ENCODE measurements around the gene PRC1. TPM values are rescaled to one million over a fixed set of nuclear protein-coding genes. Genes with fewer than 3 reads are reported as not detected.

The PRC1 gene
- total and polyA plus RNA-seq, 2 of the 13 experiments (the other 11 are each of a cell fraction or from before 2014, with no cell fraction given), result 137 to 162 TPM

DNA sequence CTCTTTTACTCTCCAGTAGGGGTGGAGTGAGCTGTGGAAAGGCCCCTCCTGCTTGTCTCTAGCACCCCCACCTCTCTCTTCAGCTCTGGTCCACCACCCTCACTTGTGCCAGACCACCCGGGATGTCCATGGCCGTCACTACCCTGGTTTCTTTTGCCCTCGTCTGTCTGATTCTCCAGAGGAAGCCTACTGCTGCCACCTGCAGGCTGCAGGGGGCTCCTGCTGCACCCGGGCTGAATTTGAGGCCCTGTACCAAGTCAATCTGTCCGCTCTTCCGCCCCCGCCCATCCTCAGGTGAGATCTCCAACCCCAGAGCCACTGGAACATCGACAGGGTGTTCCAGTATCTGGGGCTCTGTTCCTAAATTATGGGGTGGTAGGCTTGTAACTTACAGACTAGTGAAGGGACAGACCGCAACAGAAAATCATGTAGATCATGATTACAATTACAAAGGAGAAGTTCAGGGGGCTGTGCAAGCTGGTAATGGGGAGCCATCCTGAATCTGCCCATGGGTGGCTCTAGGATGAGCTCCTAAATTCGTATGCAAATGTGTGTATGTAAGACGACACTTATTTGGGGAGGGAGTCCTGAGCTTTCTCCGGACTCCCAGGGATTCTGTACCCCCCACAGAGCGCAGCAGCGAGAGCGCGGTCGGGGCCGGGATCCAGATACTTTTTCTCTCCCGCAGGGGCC lies 59.9 kb downstream of the PRC1 start (continued):
- TF ChIP-seq, protein P1, sequence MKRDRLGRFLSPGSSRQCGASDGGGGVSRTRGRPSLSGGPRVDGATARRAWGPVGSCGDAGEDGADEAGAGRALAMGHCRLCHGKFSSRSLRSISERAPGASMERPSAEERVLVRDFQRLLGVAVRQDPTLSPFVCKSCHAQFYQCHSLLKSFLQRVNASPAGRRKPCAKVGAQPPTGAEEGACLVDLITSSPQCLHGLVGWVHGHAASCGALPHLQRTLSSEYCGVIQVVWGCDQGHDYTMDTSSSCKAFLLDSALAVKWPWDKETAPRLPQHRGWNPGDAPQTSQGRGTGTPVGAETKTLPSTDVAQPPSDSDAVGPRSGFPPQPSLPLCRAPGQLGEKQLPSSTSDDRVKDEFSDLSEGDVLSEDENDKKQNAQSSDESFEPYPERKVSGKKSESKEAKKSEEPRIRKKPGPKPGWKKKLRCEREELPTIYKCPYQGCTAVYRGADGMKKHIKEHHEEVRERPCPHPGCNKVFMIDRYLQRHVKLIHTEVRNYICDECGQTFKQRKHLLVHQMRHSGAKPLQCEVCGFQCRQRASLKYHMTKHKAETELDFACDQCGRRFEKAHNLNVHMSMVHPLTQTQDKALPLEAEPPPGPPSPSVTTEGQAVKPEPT (CRISPR knock-in tag; IDR thresholded peaks at IDR 0.05; ENCODE audit: low read depth), result 0 out of 2 replicates have a peak, but pooled peaks have one; percentile 11
- TF ChIP-seq KMT2A (CRISPR knock-in tag; IDR thresholded peaks at IDR 0.05) (0 out of 2 replicates have a peak, but pooled peaks have one; percentile 20), TBX2 (CRISPR knock-in tag; IDR thresholded peaks at IDR 0.05; ENCODE audit: borderline replicate concordance) (0 out of 2 replicates have a peak, but pooled peaks have one; percentile 10), KDM5B (CRISPR knock-in tag; IDR thresholded peaks at IDR 0.05; ENCODE audit: borderline replicate concordance) (0 out of 2 replicates have a peak, but pooled peaks have one; percentile 15), PHF21A (CRISPR knock-in tag; IDR thresholded peaks at IDR 0.05) (peak; percentile 8; the same call in 1 of the 2 replicates), SALL1 (CRISPR knock-in tag; IDR thresholded peaks at IDR 0.05) (peak; percentile 5; the same call in 1 of the 2 replicates), ARNT2 (CRISPR knock-in tag; IDR thresholded peaks at IDR 0.05; ENCODE audit: low read depth) (no peak), ZSCAN12 (CRISPR knock-in tag; IDR thresholded peaks at IDR 0.05) (0 out of 2 replicates have a peak, but pooled peaks have one; percentile 19), GATAD1 (CRISPR knock-in tag; IDR thresholded peaks at IDR 0.05) (0 out of 2 replicates have a peak, but pooled peaks have one; percentile 31), ZNF773 (CRISPR knock-in tag; IDR thresholded peaks at IDR 0.05; ENCODE audit: borderline replicate concordance) (no peak), GTF2F1 (IDR thresholded peaks at IDR 0.05; ENCODE audit: low read length) (no peak), ZNF670 (CRISPR knock-in tag; IDR thresholded peaks at IDR 0.05; ENCODE audit: borderline replicate concordance) (0 out of 2 replicates have a peak, but pooled peaks have one; percentile 76)
- TF ChIP-seq, protein P2, sequence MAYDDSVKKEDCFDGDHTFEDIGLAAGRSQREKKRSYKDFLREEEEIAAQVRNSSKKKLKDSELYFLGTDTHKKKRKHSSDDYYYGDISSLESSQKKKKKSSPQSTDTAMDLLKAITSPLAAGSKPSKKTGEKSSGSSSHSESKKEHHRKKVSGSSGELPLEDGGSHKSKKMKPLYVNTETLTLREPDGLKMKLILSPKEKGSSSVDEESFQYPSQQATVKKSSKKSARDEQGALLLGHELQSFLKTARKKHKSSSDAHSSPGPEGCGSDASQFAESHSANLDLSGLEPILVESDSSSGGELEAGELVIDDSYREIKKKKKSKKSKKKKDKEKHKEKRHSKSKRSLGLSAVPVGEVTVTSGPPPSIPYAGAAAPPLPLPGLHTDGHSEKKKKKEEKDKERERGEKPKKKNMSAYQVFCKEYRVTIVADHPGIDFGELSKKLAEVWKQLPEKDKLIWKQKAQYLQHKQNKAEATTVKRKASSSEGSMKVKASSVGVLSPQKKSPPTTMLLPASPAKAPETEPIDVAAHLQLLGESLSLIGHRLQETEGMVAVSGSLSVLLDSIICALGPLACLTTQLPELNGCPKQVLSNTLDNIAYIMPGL (CRISPR knock-in tag; IDR thresholded peaks at IDR 0.05; ENCODE audit: borderline replicate concordance in 1 of 2, low read depth in 1 of 2), result peak; percentile 67 to 71; a peak in 2 of 4 replicates
- TF ChIP-seq, protein P3, sequence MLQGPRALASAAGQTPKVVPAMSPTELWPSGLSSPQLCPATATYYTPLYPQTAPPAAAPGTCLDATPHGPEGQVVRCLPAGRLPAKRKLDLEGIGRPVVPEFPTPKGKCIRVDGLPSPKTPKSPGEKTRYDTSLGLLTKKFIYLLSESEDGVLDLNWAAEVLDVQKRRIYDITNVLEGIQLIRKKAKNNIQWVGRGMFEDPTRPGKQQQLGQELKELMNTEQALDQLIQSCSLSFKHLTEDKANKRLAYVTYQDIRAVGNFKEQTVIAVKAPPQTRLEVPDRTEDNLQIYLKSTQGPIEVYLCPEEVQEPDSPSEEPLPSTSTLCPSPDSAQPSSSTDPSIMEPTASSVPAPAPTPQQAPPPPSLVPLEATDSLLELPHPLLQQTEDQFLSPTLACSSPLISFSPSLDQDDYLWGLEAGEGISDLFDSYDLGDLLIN (CRISPR knock-in tag; IDR thresholded peaks at IDR 0.05; ENCODE audit: borderline replicate concordance), result 0 out of 2 replicates have a peak, but pooled peaks have one; percentile 7
- TF ChIP-seq, protein P4, sequence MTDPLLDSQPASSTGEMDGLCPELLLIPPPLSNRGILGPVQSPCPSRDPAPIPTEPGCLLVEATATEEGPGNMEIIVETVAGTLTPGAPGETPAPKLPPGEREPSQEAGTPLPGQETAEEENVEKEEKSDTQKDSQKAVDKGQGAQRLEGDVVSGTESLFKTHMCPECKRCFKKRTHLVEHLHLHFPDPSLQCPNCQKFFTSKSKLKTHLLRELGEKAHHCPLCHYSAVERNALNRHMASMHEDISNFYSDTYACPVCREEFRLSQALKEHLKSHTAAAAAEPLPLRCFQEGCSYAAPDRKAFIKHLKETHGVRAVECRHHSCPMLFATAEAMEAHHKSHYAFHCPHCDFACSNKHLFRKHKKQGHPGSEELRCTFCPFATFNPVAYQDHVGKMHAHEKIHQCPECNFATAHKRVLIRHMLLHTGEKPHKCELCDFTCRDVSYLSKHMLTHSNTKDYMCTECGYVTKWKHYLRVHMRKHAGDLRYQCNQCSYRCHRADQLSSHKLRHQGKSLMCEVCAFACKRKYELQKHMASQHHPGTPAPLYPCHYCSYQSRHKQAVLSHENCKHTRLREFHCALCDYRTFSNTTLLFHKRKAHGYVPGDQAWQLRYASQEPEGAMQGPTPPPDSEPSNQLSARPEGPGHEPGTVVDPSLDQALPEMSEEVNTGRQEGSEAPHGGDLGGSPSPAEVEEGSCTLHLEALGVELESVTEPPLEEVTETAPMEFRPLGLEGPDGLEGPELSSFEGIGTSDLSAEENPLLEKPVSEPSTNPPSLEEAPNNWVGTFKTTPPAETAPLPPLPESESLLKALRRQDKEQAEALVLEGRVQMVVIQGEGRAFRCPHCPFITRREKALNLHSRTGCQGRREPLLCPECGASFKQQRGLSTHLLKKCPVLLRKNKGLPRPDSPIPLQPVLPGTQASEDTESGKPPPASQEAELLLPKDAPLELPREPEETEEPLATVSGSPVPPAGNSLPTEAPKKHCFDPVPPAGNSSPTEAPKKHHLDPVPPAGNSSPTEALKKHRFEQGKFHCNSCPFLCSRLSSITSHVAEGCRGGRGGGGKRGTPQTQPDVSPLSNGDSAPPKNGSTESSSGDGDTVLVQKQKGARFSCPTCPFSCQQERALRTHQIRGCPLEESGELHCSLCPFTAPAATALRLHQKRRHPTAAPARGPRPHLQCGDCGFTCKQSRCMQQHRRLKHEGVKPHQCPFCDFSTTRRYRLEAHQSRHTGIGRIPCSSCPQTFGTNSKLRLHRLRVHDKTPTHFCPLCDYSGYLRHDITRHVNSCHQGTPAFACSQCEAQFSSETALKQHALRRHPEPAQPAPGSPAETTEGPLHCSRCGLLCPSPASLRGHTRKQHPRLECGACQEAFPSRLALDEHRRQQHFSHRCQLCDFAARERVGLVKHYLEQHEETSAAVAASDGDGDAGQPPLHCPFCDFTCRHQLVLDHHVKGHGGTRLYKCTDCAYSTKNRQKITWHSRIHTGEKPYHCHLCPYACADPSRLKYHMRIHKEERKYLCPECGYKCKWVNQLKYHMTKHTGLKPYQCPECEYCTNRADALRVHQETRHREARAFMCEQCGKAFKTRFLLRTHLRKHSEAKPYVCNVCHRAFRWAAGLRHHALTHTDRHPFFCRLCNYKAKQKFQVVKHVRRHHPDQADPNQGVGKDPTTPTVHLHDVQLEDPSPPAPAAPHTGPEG (CRISPR knock-in tag; IDR thresholded peaks at IDR 0.05), result no peak

Measured in HepG2 (cell line).